Stimulated activated CD8-positive, alpha-beta memory T cell treated with anti-CD3 and anti-CD28 coated beads, Interleukin-7, amount 100 ng/mL, for 1 hour (primary cell): ENCODE measurements around the gene SEMA5A.

Source experiments
- DNase-seq, 2 donors: peaks; one replicate each; pipeline ENCODE4 v3.0.0-alpha.2; 2020; ENCODE audit warnings: low read depth in 2 of 2

SEMA5A gene

DNA sequence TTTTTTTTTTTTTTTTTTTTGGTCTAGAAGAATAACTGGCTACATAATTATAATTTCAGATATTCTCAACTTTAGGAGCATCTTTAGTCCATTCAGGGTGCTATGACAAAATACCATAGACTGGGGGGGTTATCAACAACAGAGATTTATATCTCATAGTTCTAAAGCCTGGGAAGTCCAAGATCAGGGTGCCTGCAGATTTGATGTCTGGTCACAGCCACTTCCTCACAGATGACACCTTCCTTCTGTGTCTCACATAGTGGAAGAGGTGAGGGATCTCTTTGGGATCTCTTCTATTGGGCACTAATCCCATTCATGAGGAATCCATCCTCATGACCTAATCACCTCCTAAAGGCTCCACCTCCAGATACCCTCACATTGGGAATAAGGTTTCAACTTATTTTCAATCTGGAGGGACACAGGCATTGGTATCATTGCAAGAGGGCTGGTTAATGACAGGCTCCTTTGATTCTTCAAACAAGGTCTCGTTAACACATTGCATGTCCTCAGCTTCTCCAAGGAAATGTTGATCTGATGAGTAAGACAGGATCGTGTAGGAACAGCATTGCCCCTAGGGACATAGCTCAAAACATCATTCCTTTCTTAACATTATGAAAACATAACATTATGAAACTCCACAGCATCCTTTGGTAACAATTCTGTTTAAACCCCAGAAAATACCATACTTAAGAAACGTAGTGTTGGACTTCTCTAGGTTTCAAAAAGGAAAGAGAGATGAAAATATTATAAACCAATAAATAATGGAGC, 372.4 kb downstream of the SEMA5A start:
- DNase-seq = no peak

DNA sequence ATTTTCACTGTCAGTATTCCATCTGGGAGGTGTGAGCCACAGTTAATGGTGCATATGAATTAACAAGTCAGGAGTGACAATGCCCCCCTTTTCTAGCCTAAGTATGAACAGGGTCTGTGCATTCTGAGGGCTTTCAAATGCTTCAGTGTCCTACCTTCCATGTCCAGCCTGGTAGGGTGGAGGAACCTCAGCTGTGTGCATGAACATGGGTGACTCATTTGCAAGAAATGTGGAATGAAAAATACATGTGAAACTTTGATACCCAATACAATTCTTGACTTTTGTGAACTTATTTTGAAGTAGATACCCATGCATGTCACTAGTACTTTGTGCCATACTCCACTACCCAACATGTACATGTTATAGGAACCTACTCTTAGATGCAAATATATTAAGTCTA, 375.8 kb downstream of the SEMA5A start:
- DNase-seq = no peak

DNA sequence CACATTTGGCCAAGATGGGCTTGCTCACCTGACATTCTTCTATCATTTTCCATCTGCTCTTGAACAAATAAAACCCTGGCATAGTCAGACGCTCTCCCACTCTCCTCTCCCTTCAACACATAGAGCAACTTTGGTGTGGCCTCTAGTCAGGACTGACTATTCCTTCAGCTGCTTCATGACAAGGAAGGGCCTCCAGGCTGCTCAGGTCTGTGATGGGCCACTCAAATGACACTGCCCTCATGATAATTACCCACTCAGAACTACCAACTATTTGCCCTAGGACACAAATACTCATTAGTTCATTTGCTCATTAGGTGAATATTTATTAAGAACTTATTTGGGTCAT, 376.3 kb downstream of the SEMA5A start:
- DNase-seq = no peak

DNA sequence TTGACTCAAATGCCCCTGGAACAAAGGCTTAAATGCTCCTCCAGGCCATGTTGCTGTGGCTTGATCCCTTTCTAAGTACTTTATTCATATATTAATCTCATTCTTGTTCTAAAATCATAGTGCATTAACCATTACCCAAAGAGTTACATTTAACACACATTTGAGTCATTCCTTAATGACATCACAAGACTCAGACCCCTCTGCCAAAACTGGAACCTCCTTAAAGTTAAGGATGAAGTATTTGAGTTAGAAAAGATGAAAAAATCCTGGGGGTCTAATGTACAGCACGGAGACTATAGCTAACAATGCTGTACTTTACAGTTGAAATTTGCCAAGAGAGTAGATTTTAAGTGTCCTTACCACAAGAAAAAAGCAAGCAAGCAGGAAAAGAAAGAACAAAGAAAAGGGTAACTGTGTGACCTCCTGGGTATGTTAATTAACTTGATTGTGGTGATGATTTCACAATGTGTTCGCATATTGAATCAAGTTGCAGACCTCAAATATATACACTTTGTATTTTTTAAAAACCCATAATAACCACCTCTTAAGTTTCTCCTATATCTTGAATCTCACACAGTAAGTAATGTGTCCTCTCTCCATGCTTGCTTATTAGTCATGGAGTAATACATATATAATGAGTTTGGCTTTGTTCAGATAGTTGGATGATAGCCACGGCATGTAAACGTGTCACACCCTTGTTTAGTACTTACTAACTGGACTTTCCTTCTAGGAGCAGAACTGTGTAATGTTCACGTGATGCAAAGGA, 376.9 kb downstream of the SEMA5A start:
- no peak for DNase-seq

DNA sequence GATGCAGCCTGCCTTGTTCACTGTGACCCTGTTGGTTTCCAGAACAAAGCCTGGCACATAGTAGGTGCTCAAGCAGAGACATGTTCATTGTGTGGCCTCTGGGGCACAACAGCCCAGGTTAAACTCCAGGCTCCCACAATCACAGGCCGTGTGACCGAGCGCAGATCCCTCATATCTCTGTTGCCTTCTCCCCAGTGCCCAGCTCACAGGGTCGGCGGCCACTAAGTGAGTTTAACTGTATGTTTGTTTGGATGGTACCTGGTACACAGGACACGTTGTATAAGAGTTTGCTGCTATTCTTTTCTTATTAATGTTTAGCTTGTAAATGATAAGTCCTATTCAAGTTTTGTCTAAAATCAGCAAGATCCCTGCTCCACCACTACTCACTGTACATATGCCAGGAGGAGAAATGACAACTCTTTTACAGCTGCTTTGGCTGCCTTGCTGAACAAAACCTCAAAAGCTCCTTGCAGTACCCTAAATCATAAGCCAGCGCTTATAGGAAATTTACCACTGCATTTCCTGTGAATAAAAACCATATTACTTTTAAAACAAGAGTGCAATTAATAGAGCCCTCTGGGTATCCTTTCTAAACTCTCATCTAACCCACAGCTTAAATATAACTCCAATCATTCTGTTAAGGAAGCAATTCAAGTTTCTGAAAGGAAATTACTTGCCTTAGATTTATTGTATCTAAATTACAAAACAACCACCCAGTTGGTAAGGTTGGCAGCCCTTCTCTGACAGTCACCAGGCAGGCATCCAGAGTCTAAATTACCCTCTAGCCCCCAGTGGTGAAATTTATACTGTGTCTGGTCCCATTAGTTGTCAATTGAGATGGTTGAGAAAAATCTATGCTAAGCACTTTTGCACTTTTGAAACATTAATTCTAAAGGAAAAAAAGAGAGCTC, 379.4 kb downstream of the SEMA5A start:
- DNase-seq = no peak

DNA sequence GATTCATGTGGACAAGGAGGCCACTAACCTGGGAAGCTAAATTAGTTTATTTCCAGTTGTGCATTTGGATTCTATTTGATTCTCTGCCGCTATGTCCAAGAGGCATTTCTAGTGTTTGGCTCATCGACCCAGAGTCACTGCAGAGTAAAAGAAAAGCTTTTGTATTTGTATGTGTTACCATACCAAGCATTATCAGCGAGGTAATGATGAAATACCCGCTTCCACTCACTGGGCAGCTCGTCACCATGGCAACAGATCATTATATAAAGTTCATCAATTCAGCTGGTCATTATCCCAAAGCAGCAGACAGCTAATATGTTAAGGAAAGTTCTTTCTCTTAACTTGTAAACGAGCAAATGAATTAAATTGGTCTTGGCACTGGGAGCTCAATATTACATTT, 380.3 kb downstream of the SEMA5A start:
- no peak for DNase-seq

DNA sequence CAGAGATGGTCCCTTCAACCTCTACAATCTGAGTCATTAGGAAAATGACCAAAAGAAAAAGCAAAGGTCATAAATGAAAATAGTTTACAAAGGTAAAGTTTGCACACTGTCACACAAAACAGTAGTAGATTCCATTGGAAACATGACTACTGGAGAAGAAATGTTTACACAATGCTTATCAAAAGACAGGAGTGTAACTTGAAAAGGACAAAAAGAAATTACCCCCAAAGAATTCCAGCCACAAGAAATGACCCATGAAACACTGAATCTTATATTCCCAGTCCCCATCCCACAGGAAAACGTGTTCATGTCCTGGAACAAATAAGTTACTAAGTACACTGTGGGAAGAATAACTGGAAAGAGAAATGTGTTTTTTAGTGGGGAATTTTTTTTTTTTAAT, 385.1 kb downstream of the SEMA5A start:
- no peak for DNase-seq

DNA sequence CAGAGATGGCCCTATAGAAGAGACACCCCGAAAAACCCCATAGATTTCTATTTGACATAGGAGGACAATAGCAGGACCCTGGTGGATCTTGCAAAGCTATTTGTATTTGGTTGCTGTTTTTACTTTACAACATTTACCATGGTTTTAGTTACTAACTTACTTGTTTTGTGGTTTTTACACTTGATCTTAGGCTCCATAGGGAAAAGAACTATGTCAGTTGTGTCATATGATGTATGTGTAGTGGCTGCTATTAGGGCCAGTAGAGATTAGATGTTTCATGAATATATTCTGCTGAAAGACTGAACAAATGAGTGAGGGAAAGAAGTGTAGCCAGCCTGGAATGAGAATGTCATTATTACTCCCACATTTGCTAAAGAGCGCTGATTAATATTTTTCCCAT, 388.1 kb downstream of the SEMA5A start:
- no peak for DNase-seq

DNA sequence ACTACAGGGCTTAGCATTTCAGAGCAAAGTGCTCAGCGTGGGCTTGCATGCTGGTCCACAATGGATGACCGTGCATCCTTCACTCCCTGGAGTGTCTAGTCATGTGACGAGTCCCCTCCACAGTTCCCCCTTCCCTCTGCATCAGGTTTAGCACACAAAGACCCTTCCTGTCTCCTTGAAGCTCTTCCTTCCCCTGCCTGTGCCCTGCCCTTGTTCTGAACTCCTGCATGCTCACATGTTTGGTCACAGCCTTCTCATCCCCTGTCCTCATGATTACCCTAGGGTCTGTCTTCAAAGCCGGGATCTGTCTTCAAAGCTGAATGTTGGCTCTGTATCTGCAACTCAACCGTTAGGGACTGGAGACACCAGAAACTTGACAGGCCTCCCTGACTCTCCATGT, 388.9 kb downstream of the SEMA5A start:
- DNase-seq = no peak

DNA sequence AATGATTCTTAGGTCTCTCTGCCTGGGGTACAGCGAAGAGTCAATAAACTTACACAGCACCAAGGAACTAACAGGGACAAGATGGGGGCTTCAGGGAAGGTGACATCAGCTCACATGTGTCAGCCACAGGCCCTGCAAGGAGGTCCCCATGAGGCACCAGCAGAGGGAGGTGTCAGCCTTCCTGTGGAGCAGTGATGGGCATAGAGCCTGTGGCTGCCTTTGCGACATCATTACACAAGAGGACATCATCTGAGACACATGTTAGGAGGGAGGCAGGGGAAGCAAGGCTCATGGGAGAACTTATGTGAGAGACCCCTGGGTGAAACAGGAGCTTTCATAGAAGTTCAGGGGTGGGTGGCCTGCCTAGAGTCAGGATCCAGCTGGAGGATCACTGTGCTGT, 389.6 kb downstream of the SEMA5A start:
- no peak for DNase-seq

DNA sequence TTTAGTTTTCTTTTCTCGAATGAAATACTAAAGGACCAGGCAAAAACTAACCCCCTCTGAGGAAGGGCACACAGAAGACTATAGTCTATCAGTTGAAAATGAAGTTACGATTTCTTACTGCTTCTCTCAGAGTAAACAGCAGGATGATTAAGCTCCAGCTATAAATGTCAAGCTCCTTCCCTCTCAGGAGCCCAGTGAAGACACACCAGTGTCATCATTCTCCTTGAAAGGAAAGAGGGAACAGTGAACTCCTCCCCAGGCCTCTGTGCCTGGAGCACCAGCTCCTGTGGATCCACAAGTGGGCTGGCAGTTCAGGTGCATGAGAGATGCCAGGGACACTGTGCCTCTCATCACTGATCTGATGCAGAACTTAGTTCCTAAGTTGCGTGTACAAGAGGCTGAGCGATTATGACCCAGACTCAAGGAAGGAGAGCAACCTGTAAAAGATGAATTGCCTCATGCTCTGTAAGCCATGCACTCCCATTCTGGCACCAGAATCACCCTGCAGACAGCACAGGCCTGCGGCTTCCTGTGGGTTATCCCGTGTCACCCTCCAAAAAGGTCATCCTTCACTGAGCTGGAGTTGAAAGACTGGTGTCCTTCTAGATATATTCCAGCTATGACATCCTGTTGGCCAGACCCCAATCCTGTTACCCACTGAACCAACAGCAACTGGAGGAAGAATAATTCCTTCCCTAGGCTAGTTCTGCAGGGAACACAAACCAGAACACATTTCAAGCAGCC, 394.0 kb downstream of the SEMA5A start:
- no peak for DNase-seq

DNA sequence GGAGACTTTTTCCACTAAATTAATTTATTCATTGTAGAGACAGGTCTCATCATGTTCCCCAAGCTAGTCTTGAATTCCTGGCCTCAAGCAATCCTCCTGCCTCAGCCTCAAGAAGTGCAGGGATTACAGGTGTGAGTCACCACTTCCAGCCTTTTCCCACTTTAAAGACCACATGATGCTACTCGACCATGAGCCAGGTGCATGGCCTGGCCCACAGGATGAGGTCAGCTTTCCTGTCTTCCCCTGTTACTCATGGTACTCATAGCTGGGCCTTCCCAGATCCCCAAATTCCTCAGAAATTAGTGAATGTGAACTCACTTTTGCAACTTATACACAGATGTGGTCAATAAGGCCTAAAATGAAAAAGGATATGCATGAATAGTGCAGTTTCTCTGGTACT, 395.9 kb downstream of the SEMA5A start:
- DNase-seq = no peak

DNA sequence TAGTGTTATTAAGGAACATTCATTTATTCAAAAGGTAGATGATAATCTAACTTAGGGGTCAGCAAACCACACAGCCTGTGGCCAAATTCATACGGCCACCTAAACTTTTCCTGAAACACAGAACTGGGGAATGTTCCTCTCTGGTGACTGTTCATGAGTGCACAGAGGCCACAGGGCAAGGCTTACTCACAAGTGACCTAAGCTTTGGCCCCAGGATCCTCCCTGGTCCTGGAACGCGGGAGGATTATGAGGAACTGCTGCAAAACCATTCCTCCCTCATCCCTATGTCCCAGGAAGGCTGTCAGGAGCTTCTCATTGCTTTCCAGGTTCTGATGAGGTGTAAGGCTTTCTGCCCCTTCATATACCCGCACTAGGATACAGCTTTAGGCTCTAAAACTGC, 397.6 kb downstream of the SEMA5A start:
- DNase-seq = no peak

DNA sequence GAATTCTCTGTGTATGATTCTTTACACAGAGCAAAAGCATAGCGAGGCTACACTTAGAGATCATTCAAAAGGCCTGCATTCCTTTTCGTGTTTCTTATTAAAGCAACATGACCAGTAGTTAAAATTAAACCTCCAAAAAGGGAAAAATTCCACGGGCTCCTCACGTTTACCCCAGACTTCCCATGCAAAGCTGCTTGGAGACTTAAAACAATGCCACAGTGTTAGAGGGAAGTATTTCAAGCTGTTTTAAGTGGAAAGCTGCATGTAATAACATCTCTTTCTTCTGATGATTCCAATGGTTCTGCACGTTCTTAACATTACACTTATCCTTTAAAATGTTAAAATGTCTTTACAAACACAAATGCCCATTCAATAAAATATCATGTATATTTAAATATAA, 405.2 kb downstream of the SEMA5A start:
- DNase-seq = no peak

DNA sequence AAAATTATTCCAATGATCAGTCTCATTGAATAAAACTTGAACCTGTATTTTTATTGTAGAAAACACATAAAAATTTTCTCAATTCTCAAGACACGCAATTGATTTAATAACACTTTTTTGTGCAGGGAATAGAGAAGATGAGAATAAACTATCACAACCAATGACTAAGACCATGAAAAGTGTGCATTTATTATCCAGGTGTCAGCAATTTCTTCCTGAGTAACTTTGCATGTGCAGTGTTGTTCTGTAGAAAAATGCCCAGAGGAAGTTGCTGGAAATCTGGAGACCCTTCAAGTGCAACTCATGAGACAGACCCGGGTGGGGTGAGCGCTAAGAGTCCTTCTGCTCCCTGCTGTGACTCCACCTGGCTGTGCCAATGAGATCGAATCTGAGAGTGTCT, 405.7 kb downstream of the SEMA5A start:
- DNase-seq = no peak

DNA sequence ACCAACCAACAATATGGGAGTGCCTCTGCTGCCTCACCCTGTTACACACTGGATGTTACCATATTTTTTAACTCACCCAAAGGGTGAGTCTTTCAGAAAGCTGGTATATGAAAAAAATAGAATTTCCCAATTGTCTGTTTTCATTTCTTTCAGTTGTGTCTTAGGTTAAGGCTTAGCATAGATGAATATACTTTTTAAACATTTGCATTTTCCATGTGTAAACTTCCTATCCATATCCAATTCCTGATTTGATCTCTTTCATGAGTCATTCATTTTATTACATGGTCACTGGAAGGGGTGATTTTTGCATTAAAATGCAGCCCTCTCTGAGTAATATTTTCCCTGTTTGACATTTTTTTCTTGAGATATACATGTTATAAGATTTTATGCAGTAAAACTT, 406.5 kb downstream of the SEMA5A start:
- DNase-seq = no peak

DNA sequence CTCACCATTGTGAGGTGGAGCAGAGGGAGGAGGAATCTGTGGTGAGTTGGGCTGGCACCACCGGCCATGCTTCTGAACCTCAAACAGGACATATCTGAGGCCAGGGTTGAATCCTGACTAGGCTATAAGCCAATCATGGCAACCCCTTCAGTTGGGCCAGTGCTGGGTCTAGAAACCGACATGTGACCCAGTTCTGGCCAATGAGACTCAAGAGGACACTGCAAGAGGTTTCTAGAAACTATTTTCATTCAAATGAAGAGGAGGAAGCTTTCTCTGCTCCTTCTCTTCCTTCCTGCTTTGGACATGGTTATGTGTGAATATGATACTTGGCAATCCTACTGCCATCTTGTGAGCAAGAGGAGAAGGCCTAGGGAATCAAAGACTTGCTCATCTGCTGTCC, 417.7 kb downstream of the SEMA5A start:
- no peak for DNase-seq

DNA sequence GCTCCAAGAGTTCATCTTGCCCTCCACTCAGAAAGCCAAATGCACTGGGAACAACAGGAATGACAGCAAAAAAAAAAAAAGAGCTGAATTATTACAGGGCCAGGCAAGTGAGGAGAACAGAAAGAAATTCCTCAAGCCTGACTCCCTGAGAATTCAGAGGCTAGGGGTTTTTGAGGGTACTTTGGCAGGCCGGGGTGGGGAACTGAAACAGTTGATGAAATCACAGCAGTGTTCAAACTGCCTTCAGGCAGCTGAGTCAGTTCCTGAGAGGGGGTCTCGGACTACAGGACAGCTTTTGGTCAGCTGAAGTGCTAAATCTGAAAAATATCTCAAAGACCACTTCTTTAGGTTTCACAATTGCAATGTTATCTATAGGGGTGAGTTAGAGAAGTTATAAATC, 419.4 kb downstream of the SEMA5A start:
- DNase-seq = no peak

DNA sequence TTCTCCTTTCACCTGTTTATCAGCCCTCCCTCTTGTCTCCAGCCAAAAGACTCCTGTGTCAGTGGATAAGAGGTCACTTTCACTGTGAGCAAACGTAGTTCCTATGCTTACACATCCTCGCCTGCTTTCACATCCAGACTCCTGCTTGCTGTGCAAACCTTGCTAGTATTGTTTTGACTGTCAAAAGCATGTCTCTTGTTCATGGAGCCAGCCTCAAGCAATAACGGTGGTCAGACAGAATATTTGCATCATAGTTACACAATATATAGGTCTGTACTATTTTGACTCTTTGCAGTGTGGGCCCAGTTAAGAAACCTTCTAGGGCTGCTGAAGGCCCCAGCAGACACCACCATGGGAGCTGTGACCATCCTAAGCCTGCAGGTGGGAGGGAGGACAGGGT, 420.0 kb downstream of the SEMA5A start:
- no peak for DNase-seq

DNA sequence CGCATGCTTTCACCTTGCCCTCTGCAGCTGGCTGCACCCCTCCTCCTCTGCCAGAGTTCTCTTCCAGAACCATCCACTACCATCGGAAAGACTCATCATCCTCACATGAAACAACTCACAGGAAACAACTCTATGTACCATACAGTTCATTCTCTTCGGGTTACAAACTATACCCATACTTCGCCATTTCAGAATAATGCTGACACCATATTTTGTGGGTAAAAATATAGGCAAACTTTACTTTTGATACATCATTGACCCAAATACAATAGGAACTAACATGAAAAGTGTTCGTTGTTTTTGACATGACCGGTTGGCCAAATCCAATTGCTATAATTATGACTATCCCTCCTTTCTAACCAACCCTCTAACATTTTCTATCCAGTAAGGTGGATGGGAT, 421.0 kb downstream of the SEMA5A start:
- no peak for DNase-seq

DNA sequence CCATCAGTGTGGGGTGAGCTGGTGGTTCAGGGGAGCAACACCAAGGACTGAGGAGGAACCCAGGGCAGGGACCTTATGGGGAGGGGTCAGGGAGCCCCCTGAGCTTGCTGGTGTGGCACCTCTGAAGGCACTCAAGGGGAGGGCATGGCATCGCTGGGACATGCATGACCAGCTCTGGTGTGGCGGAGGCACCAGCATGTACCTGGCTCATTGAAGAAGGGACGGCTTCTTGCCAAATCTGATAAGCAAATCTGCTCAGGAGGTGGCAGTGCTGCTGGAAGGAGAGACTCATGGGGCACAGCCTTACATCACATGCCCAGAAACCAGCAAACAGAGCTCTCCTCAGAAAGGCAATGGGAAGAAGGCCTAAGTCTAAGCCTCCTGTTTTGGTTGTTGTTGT, 421.8 kb downstream of the SEMA5A start:
- no peak for DNase-seq

DNA sequence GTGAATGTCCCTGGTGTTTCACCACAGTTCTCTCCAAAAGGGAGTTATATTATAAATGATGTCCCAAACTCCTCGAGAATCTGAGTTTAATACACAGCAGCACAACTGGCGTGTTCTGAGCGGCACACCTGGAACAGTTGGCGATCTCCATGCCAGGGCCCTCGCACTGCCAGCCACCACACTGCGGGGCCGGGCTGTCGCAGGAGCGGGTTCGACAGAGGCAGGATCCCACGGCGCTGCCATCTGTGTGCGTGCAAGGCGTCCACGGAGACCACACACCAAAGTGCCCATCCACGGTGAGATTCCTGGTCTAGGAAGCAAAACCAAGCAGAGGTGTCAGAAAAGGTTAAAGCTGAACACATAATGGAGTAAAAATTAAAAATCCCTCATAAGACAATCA, 423.3 kb downstream of the SEMA5A start:
- no peak for DNase-seq
